NCI-H748 (cell line): ENCODE results near the gene MZT2B.
"Not testable (repeated sequence)": the region's sequence is repeated elsewhere in the genome, so short reads cannot be mapped to it uniquely, and the experiment has no call there.

Experiments used
- DNase-seq: peaks from one replicate; lab custom pipeline; 2025; ENCODE audit not compliant: unreplicated experiment; lab: John Stamatoyannopoulos, UW

The MZT2B gene

GRCh38 chr2:130152136-130152815 is 29.8 kb upstream of the MZT2B start:
- not testable (repeated sequence) for DNase-seq

DNA sequence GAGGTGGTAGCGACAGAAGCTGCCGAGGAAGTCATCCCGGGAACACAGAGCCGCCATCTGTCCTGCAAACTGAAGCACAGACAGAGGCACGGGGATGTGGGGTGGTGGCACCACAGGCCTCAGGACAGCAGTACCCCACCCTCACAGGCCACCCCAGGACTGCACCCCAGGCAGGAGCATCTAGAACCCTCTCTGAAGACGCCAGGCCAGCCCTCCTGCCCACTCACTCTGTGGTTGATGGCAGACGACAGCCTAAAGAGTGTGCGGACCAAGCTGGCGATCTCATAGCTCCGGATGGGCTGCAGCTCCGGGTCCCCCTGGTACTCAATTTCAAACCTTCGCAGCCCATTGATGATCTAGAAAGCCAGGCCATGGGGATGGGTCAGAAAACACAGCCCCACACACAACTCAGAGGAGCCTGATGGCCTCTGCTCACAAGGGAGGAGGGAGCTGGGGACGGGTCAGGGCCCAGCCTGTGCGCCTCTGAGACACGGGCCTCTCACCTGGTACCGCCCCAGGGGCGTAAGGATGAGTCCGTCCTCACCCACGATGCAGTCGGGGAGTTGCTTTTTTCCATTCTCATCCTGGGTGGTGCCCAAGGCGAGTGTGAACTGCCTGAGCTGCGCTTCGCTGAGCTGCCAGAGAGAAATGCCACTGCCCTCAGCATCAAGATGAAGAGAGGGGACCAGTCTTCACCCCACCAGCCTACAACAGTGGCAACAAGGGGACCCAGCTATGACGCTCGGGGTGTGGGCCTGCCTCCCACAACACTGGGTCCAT is 29.1 kb upstream of the MZT2B start:
- DNase-seq = no peak

DNA sequence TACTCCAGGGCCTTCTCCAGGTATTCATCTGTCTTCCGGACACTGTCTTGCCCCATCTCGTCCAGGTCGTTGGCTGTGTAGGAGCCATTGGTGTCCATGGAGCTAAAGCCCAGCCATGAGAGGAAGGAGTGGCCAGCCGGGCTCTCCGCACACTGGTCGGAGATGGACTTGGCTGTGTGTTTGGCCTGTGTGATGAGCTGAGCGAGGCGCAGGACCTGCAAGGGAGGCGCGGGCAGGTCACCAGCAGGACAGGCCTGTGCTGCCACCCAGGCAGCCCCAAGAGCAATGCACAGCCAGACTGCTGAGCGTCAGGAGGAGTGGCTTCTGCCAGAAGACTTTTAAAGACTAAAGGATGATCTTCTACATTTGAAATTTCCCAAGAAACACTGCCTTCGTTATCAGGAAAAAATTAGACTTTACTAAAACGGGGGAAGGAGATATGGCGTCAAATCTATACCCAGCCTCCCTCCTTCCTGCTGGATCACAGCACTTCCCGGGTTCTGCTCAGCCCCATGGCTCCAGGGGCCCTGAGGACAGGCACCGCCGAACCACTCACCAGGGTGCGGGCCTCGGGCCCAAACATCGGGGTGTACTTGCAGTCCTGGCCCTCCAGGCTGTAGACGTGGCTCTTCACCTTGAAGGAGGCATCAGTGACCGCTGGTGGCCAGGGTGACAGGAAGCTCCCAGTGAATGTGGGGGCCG is 28.2 kb upstream of the MZT2B start:
- not testable (repeated sequence) for DNase-seq

DNA sequence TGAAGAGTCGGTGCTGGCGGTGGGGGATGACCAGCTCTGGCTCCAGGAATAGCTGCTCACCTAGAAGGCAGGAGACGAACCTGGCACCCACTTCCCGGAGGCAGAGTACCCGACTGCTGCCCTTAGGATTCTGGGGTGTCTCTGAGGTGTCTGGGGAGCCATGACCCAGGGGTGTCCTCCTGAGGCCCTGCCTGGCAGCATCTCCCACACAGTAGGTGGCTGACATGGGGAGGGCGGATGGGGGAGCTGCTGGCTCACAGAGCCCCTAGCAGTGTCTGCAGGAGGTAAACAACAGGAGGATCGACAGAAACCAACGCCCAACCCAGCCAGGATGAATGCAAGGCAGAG is 27.7 kb upstream of the MZT2B start:
- DNase-seq = not testable (repeated sequence)

GRCh38 chr2:130154773-130155765 is 27.0 kb upstream of the MZT2B start:
- DNase-seq = no peak

GRCh38 chr2:130155956-130156623 is 26.0 kb upstream of the MZT2B start:
- DNase-seq = peak; percentile 25

GRCh38 chr2:130156624-130157004 is 25.4 kb upstream of the MZT2B start:
- no peak for DNase-seq

- not testable (repeated sequence) for DNase-seq
Observed at GRCh38 chr2:130157354-130157753, 24.7 kb upstream of the MZT2B start.

GRCh38 chr2:130157825-130158514 is 24.1 kb upstream of the MZT2B start:
- not testable (repeated sequence) for DNase-seq

GRCh38 chr2:130158631-130159030 is 23.4 kb upstream of the MZT2B start:
- no peak for DNase-seq

GRCh38 chr2:130159376-130159775 is 22.7 kb upstream of the MZT2B start:
- not testable (repeated sequence) for DNase-seq

DNA sequence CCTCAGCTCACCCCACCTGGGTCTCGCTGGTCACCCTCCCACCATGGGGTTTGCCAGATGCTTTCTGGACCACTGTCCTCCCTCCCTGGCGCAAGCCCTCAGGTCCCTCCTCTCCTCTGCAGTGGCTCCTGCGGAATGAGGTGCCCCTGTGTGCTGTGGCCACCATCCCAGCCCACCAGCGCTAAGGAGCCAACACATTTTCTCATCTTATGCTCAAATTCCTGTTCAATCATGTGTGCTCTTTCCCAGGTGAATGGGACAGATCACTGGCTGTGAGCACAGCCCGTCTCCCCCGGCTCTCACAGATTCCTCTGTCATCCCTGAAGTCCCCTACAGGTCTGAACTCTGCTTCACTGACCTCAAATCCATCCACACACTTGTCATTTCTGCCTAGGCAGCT is 21.9 kb upstream of the MZT2B start:
- no peak for DNase-seq

DNA sequence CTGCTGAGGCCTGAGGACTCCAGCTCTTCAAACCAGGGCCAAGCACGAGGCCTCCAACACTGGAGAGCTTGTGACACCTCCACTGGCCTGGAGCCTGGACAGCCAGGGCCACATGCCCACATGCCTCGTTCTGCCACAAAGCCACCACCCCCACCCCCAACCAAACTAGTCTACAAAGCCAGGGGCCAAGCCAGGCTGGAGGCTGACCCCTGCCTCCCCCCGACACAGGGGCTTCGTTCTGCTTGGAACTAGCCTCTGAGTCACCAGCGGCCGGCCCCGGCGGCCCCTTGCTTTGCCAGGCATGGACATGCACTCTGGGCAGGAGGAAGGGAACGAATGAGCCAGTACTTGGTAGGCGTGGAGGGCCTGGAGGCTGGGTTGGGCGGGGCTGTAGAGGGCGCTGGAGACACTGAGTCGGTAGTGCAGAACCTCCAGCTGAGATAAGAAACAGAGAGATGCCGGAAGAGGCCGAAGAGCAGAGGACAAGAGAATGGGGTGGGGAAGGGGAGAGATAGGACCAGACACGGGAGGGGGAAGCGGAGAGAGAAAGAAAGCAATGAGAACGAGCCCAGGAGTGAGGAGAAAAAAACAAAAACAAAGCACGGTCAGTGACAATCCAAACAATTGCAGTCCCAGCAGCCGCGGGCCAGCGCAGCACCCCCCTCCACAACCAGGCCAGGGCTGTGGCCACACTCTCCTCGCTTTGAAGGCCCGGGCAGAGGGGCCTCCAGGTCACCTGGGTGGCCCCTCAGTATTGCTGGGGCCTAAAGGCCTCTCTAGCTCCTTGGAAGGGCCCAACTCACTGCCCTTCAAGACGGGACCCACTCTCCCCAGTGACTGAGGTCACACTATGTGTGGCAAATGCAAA is 21.0 kb upstream of the MZT2B start:
- not testable (repeated sequence) for DNase-seq

DNA sequence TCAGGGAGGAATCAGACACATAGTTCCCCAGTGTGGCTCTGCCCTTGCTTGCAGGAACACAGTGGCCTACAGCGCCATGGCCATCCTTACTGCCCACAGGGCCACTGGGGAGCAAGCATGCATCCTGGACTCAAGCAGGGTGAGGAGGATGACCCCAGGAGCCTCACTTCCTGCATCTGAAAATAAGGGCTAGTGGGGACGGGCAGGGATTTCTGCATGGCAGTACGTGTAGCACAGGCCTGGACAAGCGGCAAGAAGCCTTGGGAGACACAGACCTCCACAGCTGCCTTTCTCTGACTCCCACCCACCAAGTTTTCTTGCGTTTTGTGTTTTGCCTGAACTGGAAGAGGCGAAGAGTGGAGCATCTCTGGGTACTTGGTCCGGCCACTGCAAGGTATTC is 19.6 kb upstream of the MZT2B start:
- not testable (repeated sequence) for DNase-seq

- DNase-seq = no peak
Observed at GRCh38 chr2:130162968-130163367, 19.1 kb upstream of the MZT2B start.

GRCh38 chr2:130165293-130166016 is 16.6 kb upstream of the MZT2B start:
- no peak for DNase-seq

DNA sequence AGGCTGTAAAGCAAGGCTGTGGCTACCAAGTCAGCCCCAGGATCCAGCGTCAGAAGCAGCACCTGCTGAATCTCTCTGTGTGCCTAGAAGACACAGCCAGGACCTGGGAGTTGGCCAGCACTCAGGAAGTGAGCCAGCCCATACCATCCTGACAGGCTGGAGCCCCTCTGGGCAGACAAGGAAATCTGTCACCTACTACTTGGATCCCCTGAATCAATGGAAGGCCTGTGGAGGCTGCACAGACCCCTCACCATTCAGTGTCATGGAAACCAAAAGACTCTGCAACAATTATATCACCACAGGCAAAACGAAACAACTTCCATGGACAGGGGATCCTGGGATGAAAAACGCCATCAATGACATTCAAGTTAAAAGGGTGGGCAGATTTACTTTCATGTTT is 15.5 kb upstream of the MZT2B start:
- not testable (repeated sequence) for DNase-seq

DNA sequence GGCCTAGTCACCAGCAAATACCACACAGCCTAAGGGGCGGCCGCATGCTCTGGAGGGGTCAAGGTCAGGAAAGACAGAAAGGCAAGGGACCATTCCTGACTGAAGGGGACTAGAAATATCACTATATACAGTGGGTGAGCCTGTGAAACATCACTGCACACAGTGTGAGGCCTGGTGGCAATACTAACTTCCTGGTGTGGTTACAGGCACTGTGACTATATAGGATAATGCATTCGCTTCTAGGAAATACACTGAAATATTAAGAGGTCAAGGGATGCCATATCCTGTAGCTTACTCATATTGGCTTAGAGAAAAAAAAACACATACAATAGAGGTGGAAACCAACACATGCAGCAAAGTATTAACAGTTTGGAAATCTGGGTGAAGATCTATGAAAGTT is 12.9 kb upstream of the MZT2B start:
- DNase-seq = not testable (repeated sequence)
